H1 (cell line): ENCODE results near the gene PRKAR1B. TPM values are rescaled to one million over a fixed set of nuclear protein-coding genes. Genes with fewer than 3 reads are reported as not detected.

ENCODE experiments used
- CHD1 ChIP-seq: IDR thresholded peaks from 2 replicates; pipeline ENCODE4 v1.6.1; 2012; ENCODE audit warnings: low read depth, low read length, improper control_type of control experiment
- GABPA ChIP-seq: IDR thresholded peaks from 2 replicates; pipeline ENCODE4 v1.6.1; 2011; ENCODE audit warnings: mild to moderate bottlenecking, low read length, moderate library complexity, borderline replicate concordance; ENCODE audit not compliant: insufficient read depth
- RNF2 ChIP-seq: fragments of 200-900, 300-1000 bp; sonication (generic); IDR thresholded peaks from 2 replicates; pipeline ENCODE4 v1.7.1; 2016; ENCODE audit warnings: borderline replicate concordance, low read depth, mild to moderate bottlenecking, antibody characterized with exemption, low read length; ENCODE audit not compliant: poor library complexity, severe bottlenecking; ENCODE audit errors: missing control alignments
- SIN3A ChIP-seq, 2 experiments: IDR thresholded peaks in 1 of 2; conservative IDR thresholded peaks in 1 of 2; 2 replicates each; pipeline ENCODE4 v1.6.1; 2011 to 2012; ENCODE audit warnings: low read length in 2 of 2, improper control_type of control experiment in 1 of 2, low read depth in 1 of 2, mild to moderate bottlenecking in 1 of 2
- SIX5 ChIP-seq: IDR thresholded peaks from 2 replicates; pipeline ENCODE4 v1.6.1; 2011; ENCODE audit warnings: mild to moderate bottlenecking, low read depth, low read length
- SP4 ChIP-seq: IDR thresholded peaks from 2 replicates; pipeline ENCODE4 v1.6.1; 2012; ENCODE audit warnings: low read length, inconsistent platforms
- SRF ChIP-seq: IDR thresholded peaks from 2 replicates; pipeline ENCODE4 v1.6.1; 2011; ENCODE audit warnings: mild to moderate bottlenecking, low read depth, low read length, moderate library complexity
- polyA plus RNA-seq, 7 experiments: library from polyadenylated mRNA; depleted of rRNA in 3 of 7; stranded (reverse) in 5 of 7; unstranded in 2 of 7; fragments of >200 nt in 5 of 7; fragments of 200-250 nt in 2 of 7; gene quantifications; 1 replicate in 5 of 7; 2 replicates in 1 of 7; 4 replicates in 1 of 7; pipeline versions ENCODE4 v1.2.1 to v1.2.3, GENCODE V29; 2011 to 2013; ENCODE audit warnings: missing spikeins in 2 of 7, mixed read lengths in 2 of 7
- total RNA-seq: library from RNA; stranded (reverse); fragmentation: NEBNext Ultra II Directional; extraction: Animal tissue kit (Norgen Biotek cat#: 25700); gene quantifications from 2 replicates; pipeline ENCODE4 v1.2.1, GENCODE V29; 2021

The PRKAR1B gene
- total and polyA plus RNA-seq, 2 of the 8 experiments (the other 6 are each of a cell fraction or from before 2014, with no cell fraction given), result 12.3 to 55.7 TPM

DNA sequence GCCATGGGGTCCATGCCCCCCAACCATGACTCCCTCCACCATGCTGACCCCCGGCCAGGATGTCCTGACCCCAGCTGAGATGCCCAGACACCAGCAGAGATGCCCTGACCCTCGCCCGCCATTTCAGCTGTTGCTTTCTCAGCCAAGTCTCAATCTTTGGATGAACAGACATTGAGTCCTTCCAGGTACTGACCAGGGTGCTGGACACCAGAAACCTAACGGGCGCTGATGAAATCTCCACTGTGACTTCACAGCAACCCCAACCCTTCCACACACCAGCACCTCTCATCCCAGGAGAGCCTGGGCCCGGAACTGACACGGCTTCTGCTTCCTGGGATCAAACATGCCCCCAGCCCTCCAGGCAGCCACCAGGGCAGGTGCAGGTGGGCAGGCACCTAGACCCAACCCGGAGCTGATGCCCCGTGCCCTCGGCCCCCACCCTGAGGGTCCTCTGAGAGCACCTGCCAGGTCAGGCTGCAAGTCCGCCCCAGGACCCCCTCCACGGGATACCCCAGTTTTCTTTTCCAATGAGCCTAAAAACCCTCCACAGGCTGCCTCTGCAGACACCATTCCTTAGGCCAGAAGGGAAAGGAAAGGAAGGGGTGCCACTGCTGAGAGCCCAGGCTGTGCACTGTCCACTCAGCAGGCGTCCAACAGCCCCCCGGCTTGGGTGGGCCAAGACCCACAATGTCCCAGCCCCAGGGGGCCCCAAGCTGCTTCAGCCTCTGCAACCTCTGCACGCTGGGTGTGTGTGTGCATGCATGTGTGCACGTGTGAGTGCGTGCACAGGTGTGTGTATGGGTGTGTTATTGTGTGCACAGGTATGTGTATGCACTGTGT lies 164.1 kb downstream of the PRKAR1B start (continued):
- TF ChIP-seq CHD1 (no peak), SIN3A (conservative IDR thresholded peaks at IDR 0.05 in 1 of 2, IDR thresholded peaks at IDR 0.05 in 1 of 2; ENCODE audit: low read depth in 1 of 2, low read length in 2 of 2) (no peak), SIX5 (no peak), SRF (no peak), GABPA (no peak), SP4 (no peak), RNF2 (no peak)
